ENCODE data around the gene BCR.

DNA sequence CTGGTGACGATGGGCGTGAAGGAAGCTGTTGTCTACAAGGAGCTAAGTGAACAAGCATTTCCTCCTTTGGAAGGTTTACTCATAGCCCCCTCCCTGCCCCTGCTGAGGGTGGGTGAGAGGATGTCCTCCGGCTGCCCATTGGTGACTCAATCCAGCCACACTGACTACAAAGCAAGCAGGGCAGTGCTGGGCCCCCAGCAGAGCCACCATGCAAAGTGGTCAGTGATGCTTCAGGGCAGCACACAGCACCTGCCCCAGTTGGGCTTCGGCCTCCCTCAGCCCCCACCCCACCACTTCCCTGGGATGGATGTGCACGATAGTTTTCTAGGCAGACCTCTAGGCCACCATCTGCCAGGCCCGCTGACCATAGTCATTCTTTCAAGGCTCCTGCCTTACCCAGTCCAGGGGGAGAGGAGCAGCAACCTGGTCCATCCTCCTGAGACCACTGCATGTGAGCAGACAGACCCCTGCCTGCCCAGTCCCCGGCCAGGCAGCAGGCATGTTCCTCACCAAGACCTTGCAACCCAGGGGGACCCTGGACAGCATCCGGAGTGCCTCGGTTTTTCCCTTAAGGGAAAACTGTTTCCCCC is 125.1 kb downstream of the BCR start:
- TF ChIP-seq, protein P1, sequence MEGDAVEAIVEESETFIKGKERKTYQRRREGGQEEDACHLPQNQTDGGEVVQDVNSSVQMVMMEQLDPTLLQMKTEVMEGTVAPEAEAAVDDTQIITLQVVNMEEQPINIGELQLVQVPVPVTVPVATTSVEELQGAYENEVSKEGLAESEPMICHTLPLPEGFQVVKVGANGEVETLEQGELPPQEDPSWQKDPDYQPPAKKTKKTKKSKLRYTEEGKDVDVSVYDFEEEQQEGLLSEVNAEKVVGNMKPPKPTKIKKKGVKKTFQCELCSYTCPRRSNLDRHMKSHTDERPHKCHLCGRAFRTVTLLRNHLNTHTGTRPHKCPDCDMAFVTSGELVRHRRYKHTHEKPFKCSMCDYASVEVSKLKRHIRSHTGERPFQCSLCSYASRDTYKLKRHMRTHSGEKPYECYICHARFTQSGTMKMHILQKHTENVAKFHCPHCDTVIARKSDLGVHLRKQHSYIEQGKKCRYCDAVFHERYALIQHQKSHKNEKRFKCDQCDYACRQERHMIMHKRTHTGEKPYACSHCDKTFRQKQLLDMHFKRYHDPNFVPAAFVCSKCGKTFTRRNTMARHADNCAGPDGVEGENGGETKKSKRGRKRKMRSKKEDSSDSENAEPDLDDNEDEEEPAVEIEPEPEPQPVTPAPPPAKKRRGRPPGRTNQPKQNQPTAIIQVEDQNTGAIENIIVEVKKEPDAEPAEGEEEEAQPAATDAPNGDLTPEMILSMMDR (IDR thresholded peaks at IDR 0.05): no peak
- TF ChIP-seq EZH2 (IDR thresholded peaks at IDR 0.05; ENCODE audit: borderline replicate concordance, insufficient read depth, low read depth, low read length, poor library complexity, severe bottlenecking): no peak

Measured in B cell (primary cell).